GM04503 (cell line): Measurements from ENCODE around the gene SLC6A19.
"Not testable (repeated sequence)": the region's sequence is repeated elsewhere in the genome, so short reads cannot be mapped to it uniquely, and the experiment has no call there.

ENCODE experiments used
- DNase-seq: peaks from one replicate; pipeline ENCODE4 v3.0.0-alpha.2; 2012; ENCODE audit warnings: low read depth

The SLC6A19 gene

DNA sequence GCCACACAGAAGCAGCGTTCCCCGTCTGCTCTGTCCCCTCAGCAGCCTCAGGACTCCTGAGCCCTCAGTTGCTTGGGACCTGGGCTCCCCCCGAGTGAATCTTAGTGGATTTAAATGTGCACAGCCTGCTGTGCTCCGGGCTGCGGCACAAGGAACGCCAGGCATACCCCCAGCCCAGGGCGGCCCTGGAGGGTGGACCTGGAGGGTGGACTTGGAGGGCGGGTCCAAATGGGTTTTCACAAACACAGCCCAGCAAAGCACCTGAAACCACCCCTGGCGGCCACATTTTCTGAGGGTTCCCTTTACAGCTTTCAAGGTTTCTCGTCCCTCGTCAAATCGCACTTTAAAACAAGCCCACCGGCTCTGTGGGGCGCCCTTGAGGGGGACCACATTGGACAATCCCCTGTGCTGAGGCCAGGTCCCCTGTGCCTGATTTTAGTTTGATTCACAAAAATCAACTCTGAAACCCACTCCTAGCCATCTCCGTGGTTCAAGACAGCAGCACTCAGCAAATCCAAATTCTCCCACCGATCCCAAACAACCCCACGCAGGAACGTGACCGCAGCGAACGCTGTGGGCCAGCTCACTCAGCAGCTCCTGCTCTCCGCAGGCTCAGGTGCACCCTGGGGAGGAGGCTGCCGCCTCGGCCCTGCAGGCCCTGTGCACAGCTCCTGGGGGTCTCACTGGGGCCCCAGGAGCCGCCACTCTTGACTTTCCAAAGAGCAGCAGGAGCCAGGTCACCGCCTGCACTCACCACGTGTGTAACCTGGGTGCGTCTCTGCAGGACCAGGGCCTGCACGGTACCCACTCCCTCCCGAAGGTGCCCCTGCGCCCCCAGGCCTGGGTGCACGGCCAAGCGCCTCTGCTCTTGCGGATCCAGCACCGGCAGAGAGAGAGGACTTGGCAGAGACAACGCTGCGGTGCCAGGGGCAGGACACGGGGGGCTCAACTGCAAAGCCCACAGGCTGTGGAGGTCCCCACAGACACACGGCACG is 64.4 kb downstream of the SLC6A19 start:
- no peak for DNase-seq

DNA sequence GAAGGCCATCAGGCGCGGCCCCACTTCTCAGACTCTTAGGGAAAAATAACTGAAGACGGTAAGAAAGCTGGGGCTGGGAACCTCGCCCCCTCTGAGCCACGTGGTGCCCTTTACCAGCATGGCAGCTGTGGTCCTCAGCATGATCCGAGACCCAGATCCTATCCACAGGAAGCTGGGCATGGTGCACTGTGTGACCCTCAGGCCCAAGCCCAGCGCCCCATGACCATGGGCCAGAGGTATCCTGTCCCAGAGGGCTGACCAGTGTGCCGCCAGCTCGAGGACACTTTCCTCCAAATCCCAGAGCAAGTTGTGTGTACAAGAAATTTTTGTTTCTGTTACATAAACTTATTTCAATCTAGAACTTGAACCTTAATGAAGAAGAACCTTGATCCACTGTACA is 65.4 kb downstream of the SLC6A19 start:
- DNase-seq, result no peak

DNA sequence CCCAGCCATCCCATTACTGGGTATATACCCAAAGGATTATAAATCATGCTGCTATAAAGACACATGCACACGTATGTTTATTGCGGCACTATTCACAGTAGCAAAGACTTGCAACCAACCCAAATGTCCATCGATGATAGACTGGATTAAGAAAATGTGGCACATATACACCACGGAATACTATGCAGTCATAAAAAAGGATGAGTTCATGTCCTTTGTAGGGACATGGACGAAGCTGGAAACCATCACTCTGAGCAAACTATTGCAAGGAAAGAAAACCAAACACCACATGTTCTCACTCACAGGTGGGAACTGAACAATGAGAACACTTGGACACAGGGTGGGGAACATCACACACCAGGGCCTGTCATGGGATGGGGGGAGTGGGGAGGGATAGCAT is 66.1 kb downstream of the SLC6A19 start:
- DNase-seq, result not testable (repeated sequence)

DNA sequence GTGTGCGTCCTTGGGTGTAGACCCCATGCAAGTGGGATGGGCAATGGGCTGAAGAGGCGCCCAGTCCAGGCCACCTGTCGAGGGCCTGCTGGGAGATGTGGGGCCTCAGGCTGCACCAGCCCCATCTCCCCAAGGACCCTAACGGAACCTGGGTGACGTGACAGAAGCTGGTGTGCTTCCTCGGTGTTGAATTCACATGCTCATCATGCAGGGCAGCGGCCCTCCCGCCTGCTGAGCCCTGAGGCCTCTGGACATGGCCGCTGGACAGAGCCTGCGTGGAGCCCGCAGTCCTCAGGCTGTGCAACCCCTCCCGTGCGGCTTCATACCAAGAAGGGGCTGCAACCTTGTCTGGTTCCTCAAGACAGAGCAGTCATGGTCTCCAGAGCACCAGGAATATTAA is 66.7 kb downstream of the SLC6A19 start:
- no peak for DNase-seq

DNA sequence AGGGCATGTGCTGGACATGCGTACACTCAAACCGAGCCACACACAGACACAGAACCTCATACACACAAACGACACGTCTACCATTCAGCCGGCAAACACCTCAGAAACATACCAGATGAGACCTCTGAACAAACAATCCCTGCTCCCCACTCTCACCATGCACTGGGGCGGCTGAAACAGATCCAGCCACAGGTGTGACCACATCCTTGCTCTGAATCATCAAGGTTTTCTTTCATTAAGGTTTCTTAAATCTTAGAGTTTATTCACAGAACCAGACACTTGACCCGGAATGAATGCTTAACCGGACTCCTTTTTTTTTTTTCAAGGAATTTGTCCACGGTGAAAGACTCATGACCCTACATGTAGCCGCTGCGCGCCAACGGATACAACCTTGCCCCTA is 67.3 kb downstream of the SLC6A19 start:
- no peak for DNase-seq

DNA sequence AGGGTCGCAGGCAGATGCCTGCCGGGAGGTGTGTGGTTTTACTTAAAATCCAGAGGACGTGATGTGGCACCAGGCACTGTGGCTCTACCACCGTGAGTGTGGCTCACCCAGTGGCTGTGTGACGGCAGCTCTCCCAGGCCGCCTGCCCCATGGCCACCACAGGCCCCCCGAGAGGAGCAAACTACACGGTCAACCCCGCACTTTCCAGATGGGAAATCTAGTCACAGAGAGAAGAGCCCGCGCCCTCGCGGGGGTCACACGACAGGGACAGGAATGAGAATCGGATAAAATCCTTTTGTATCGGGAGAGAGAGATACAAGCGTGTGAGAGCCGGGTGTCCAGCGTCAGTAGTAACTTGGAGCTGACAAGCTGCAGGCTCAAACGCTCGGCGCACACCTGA is 69.0 kb downstream of the SLC6A19 start:
- DNase-seq, result no peak

DNA sequence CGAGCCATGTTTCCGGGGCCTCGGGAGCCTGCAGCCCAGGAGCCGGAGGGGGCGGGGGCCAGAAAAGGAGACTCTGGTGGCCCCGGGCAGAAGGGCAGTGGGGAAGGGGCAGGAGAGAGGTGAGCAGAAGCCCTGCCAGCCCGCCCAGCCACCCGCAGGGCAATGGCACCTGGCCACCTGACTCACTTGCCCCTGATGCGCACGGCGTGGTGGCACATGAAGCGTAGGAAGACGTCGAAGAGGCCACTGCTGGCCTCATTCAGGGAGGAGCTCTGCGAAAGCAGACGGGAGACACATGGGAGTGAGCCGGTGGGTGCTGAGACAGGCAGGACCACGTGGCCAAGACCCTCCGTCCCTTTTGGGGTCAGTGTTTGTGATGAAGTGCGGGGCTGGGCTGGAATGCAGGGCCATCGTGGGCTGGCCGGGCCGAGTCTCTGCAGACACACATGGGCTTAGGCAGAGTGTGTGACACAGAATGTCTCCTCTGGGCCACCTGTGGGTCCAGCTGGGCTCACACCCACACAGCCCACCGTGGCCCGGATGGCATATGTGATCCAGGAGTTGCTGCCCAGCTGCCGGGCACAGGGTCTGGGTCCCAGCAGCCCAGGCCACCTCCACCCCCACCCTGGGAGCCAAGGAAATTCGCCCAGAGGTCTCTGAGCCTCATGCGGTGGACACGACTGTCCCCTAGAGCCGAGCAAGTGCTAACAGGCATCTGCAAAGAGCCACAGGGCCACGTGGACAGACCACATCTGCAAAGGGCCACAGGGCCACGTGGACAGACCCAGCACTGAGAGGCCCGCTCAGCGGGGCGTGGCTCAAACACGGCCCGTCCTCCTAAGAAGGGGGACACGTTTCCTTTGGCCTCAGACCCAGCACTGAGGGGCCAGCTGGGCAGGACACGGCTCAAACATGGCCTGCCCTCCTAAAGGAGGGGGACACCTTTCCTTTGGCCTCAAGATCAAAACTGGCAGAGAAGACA is 69.8 kb downstream of the SLC6A19 start:
- no peak for DNase-seq

DNA sequence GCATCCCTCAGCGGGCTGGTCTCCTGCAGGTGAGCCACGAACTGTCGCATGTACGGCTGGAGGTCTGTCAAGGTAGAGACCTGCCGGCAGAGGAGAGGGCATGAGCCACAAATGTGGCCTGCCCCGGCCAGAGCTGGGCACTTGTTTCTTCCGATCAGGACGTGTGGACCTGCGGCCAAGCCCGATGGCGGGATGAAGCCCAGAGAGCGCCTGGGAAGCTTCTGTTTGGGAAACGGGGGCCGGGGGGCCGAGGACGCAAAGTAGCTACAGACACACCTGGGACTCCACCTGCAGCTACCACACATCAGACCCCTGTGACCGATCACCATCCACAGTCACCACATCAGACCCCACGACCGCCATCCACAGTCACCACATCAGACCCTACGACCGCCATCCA is 70.8 kb downstream of the SLC6A19 start:
- DNase-seq, result no peak

DNA sequence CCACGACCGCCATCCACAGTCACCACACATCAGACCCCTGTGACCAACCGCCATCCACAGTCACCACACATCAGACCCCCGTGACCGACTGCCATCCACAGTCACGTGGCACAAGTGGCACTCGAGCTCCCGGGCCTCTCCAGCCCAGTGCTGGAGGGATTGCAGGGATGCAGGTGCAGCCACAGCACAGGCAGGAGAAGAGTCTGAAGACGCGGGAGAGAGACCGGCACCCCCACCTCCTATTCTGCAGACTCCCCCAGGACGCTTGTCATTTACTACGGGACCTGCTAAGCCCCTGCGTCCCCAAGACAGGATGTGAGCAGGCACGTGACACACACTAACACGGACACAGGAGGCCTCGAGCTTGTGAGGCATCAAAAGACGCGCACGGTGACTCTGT is 72.3 kb downstream of the SLC6A19 start:
- no peak for DNase-seq

DNA sequence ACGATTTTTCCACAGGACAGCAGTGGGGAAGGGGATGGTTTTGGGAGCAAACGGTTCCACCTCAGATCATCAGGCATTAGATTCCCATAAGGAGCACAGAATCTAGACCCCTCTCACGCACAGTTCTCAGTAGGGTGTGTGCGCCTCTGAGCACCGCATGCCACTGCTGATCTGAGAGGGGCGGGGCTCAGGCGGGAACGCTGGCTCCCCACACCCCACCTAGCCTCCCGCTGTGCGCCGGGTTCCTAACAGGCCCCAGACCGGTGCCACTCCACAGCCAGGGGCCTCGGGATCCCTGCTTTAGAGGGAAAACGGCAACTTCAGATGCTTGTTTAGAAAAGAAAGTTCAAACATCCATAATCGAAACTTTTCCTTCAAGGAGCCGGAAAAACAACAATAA is 73.1 kb downstream of the SLC6A19 start:
- no peak for DNase-seq
